Measurements from ENCODE around the gene ZSWIM7.
A peak's percentile ranks its signal among the peaks of the same experiment; 100 is the strongest.

Gene ZSWIM7

DNA sequence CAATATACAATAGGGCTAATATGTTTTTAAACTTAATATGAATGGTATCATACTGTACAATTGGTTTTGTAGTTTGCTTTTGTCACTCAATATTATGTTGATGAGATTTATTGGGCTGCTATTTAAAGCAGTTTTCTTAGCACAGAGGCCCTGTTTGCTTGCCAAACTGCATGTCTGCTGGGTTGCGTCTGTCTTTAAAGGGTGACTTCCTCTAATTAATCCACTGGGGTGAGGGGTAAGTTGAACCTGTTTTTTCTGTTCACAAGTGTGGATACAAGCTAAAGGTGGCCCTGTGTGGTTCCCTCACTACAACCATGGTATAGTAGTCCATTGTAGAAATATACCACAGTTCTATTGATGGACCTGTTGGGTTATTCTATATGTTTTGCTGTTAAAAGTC is 19.8 kb upstream of the ZSWIM7 start:
- ChIA-PET POLR2A (ENCODE audit: low non-redundant PET) (no interaction called here), CTCF (no interaction called here)

DNA sequence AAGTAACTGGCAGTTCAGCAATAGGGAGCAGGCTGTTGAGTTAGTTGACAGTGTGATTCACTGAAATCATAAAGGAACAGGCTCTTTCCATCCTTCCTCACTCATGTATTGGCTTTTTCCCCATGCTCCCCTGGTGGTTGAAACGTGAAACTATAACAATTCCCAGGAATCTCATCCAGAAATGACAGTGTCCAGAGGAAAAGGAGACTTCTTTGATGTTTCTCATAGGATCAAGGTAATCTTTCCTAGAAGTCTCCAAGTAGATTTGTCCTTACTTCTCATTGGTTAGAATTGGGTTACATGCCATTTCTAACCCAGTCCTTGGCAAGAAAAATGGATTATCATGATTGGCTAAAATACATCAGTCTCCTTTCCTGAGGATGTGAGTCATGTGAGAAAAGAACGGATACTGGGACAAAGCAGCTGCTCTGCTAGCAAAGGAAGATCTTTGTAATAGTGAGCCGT is 14.5 kb upstream of the ZSWIM7 start:
- TF ChIP-seq, protein P1, sequence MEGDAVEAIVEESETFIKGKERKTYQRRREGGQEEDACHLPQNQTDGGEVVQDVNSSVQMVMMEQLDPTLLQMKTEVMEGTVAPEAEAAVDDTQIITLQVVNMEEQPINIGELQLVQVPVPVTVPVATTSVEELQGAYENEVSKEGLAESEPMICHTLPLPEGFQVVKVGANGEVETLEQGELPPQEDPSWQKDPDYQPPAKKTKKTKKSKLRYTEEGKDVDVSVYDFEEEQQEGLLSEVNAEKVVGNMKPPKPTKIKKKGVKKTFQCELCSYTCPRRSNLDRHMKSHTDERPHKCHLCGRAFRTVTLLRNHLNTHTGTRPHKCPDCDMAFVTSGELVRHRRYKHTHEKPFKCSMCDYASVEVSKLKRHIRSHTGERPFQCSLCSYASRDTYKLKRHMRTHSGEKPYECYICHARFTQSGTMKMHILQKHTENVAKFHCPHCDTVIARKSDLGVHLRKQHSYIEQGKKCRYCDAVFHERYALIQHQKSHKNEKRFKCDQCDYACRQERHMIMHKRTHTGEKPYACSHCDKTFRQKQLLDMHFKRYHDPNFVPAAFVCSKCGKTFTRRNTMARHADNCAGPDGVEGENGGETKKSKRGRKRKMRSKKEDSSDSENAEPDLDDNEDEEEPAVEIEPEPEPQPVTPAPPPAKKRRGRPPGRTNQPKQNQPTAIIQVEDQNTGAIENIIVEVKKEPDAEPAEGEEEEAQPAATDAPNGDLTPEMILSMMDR (conservative IDR thresholded peaks at IDR 0.05; ENCODE audit: low read depth) = peak; percentile 52
- H3K27ac ChIP-seq = no peak overlapping the region
- peak; percentile 64 for DNase-seq (ENCODE audit: low spot score)
- POLR2A ChIA-PET (ENCODE audit: low non-redundant PET) = no interaction called here
- CTCF ChIA-PET = interaction anchor here (0.5 to 2.1 kb wide), 4 partner anchors 13 to 339 kb away, joined by 3 to 11 read pairs (median 3); partner anchors contain the start of genes TTC19 and ZSWIM7

More for the DNA sequence above, 19.8 kb upstream of the ZSWIM7 start:
- no peak overlapping the region for H3K27ac ChIP-seq
- TF ChIP-seq, protein P1 (conservative IDR thresholded peaks at IDR 0.05; ENCODE audit: low read depth) = no peak
- no peak for DNase-seq (ENCODE audit: low spot score)

DNA sequence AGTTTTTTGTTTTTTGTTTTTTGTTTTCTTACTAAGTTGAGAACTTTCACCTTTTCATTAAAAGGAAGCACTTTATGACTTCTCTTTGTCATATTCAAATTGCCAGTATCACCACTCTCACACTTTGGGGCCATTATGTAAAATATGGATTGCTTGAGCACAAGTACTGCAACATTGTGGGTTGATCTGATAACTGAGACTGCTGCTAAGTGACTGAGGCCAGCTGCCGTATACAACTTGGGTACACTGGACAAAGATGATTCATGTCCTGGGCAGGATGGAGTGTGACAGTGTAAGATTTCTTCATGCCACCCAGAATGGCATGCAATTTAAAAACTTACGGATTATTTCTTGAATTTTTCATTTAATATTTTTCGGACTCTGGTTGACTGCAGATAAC is 7.9 kb upstream of the ZSWIM7 start:
- POLR2A ChIA-PET (ENCODE audit: low non-redundant PET) = no interaction called here
- TF ChIP-seq, protein P1 (conservative IDR thresholded peaks at IDR 0.05; ENCODE audit: low read depth) = no peak

DNA sequence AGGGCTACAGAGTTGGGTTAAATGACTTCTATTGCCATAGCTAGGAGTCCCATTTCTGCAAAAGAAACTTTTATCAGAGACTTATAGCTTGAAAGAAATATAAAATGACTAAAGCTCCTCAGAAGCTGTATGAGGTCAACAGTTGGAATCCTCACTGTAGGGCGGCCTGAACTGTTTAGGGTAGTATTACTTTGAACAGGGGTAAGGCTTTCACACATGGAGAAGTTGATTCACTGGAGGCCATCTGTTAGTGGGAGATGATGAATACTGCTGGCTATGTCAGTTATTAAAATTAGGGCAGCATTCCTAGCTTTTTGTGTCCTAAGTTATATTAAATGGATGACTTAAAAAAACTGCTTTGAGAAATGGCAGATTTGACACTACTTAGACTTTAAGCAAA is 6.1 kb upstream of the ZSWIM7 start:
- no peak overlapping the region for H3K27ac ChIP-seq
- DNase-seq (ENCODE audit: low spot score) = no peak
- TF ChIP-seq, protein P1 (conservative IDR thresholded peaks at IDR 0.05; ENCODE audit: low read depth) = no peak
- ChIA-PET CTCF (no interaction called here), POLR2A (ENCODE audit: low non-redundant PET) (no interaction called here)

More for the DNA sequence above, 7.9 kb upstream of the ZSWIM7 start:
- no peak for DNase-seq (ENCODE audit: low spot score)
- no peak overlapping the region for H3K27ac ChIP-seq
- CTCF ChIA-PET = no interaction called here

DNA sequence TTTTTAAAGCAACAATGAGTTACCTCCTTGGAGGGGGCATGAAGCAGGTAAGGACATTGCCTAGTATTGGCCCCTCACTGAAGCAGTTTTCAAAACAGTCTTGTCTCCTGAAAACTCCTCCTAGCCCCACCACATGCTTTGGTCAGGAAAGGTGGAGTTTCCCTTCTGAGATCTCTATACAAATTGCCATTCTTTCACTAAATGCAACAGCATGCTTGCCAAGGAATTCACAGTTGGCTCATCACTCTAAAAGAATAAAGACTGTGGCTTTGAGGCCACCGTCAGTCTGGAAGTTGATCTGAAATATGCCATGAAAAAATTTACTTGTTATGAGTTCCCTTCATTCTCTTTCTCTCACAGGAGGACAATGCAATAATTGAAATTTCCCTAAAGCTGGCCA is 4.3 kb upstream of the ZSWIM7 start:
- ChIA-PET CTCF (no interaction called here), POLR2A (ENCODE audit: low non-redundant PET) (no interaction called here)
- TF ChIP-seq, protein P1 (conservative IDR thresholded peaks at IDR 0.05; ENCODE audit: low read depth) = no peak
- no peak for DNase-seq (ENCODE audit: low spot score)
- no peak overlapping the region for H3K27ac ChIP-seq

DNA sequence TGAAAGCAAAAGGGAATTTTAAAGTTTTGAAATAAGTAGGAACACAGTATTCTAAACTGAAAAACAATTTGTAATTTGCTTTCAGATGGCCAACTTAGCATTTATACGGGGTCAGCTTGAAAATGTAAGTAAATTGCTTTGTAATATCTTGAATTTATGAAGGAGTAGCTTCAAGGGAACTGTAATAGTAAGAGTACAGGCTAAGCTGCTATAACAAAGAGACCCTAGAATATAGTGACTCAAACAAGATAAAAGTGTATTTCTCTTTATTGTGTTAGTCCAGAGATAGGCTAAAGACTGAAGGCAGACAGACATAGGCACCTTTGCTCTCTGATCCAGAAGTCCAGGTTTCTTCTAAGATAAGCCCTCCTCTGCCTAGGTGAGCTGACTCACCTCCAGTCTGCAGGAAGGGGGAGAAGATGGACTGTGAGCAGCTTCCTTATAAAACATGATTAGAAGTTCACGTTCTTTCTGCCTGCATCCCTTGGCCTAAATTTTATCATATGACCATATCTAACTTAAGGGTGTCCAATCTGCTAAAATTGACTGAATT is 3.3 kb upstream of the ZSWIM7 start:
- CTCF ChIA-PET = interaction anchor here (0.5 kb wide), 1 partner anchor 8 kb away, joined by 3 read pairs; no protein-coding TSS in a partner anchor
- no peak for DNase-seq (ENCODE audit: low spot score)
- TF ChIP-seq, protein P1 (conservative IDR thresholded peaks at IDR 0.05; ENCODE audit: low read depth) = no peak
- POLR2A ChIA-PET (ENCODE audit: low non-redundant PET) = interaction anchor here (0.7 kb wide), 1 partner anchor 25 kb away, joined by 3 read pairs; no protein-coding TSS in a partner anchor
- no peak overlapping the region for H3K27ac ChIP-seq
